NOMO-1 (cell line): ENCODE measurements around the gene WNT3.
"Not testable (repeated sequence)": the region's sequence is repeated elsewhere in the genome, so short reads cannot be mapped to it uniquely, and the experiment has no call there.

Experiments
- DNase-seq, 2 experiments: peaks; one replicate each; lab custom pipeline; 2025; ENCODE audit not compliant: unreplicated experiment in 2 of 2; lab: John Stamatoyannopoulos, UW

Gene WNT3

GRCh38 chr17:46818316-46818928, at the start of gene WNT3:
WNT3 (minus strand) TSS chr17:46818692; CDS start chr17:46818597, 95 bp downstream.
- DNase-seq: no peak

GRCh38 chr17:46866747-46867146, 48.3 kb upstream of the WNT3 start:
- no peak for DNase-seq

- no peak for DNase-seq
Observed at GRCh38 chr17:46866325-46866724, 47.8 kb upstream of the WNT3 start.

GRCh38 chr17:46865100-46865499, 46.6 kb upstream of the WNT3 start:
- no peak for DNase-seq

GRCh38 chr17:46863383-46864121, 45.1 kb upstream of the WNT3 start:
- no peak for DNase-seq

- DNase-seq: no peak
Observed at GRCh38 chr17:46862949-46863348, 44.5 kb upstream of the WNT3 start.

GRCh38 chr17:46859996-46860395, 41.5 kb upstream of the WNT3 start:
- no peak for DNase-seq

- no peak for DNase-seq
Observed at GRCh38 chr17:46857600-46857999, 39.1 kb upstream of the WNT3 start.

- DNase-seq: no peak
Observed at GRCh38 chr17:46854948-46855347, 36.5 kb upstream of the WNT3 start.

GRCh38 chr17:46854515-46854914, 36.0 kb upstream of the WNT3 start:
- DNase-seq: no peak

GRCh38 chr17:46853896-46854444, 35.5 kb upstream of the WNT3 start:
- DNase-seq: no peak

GRCh38 chr17:46851029-46851741, 32.7 kb upstream of the WNT3 start, which contains the start of gene WNT9B:
WNT9B (plus strand) TSS chr17:46851583; CDS start chr17:46851639, 56 bp downstream.
- DNase-seq: no peak

GRCh38 chr17:46850688-46851028, 32.2 kb upstream of the WNT3 start:
- DNase-seq: no peak

- DNase-seq: no peak
Observed at GRCh38 chr17:46848534-46848933, 30.0 kb upstream of the WNT3 start.

- no peak for DNase-seq
Observed at GRCh38 chr17:46847204-46848191, 29.0 kb upstream of the WNT3 start.

GRCh38 chr17:46842835-46843234, 24.3 kb upstream of the WNT3 start:
- DNase-seq: no peak

GRCh38 chr17:46841561-46842379, 23.3 kb upstream of the WNT3 start:
- no peak for DNase-seq

- DNase-seq: not testable (repeated sequence)
Observed at GRCh38 chr17:46840596-46840995, 22.1 kb upstream of the WNT3 start.

- no peak for DNase-seq
Observed at GRCh38 chr17:46839211-46839610, 20.7 kb upstream of the WNT3 start.
